HepG2 (cell line): Measurements from ENCODE around the gene USP12. TPM values are rescaled to one million over a fixed set of nuclear protein-coding genes. Genes with fewer than 3 reads are reported as not detected.

Source experiments
- ATAC-seq: fragments of 200-7000 bp; cut with Tn5 transposase; 3 replicates; pipeline ENCODE4 v1.9.1; 2020; ENCODE audit warnings: mild to moderate bottlenecking, moderate library complexity
- BruUV-seq: library from RNA; stranded (reverse); fragments of 400-500 nt; replicated peaks from 2 replicates; lab custom pipeline; 2021; lab: Mats Ljungman, UMichigan
- CTCF ChIA-PET: fragments of 300-600 bp; formaldehyde crosslinking; extraction: SDS; loops from one replicate; lab custom pipeline; 2021; ENCODE audit warnings: low total read pairs, inconsistent platforms, low intra/inter-chr PET ratio; lab: Yijun Ruan, JAX
- POLR2A ChIA-PET: fragments of 350-600 bp; sonication (Branson Sonifier 250); formaldehyde crosslinking; loops from one replicate; lab custom pipeline; 2020; ENCODE audit warnings: antibody characterized with exemption, inconsistent platforms; lab: Yijun Ruan, JAX
- DNase-seq: peaks from one replicate; pipeline ENCODE4 v3.0.0-alpha.2; 2015; ENCODE audit warnings: low spot score
- FAIRE-seq: peaks from 3 replicates; lab custom pipeline; 2011; peaks lifted over from hg19 to GRCh38; lab: Jason Lieb, UNC
- H2AFZ ChIP-seq: one replicate; pipeline ENCODE4 v1.6.1; 2011; ENCODE audit warnings: low read length, inconsistent platforms
- H3K27ac ChIP-seq: fragments of 300-600 bp; 3 replicates; pipeline ENCODE4 v1.8.0; 2011; ENCODE audit warnings: mixed run types, mild to moderate bottlenecking, mixed read lengths, low read length, inconsistent platforms; ENCODE audit not compliant: insufficient read depth; ENCODE audit errors: extremely low read length
- H3K27me3 ChIP-seq, 2 experiments: fragments of 200-600 bp in 1 of 2; 2 replicates in 1 of 2; 3 replicates in 1 of 2; pipeline versions ENCODE4 v1.6.0 to v1.8.0; 2011; ENCODE audit warnings: low read length in 2 of 2, mild to moderate bottlenecking in 2 of 2, moderate library complexity in 2 of 2, inconsistent platforms in 1 of 2; ENCODE audit not compliant: insufficient read depth in 2 of 2, control insufficient read depth in 1 of 2
- H3K36me3 ChIP-seq, 2 experiments: fragments of 200-600 bp in 1 of 2; replicated peaks in 1 of 2; 2 replicates in 1 of 2; 3 replicates in 1 of 2; pipeline versions ENCODE4 v1.5.1 to v1.8.0; 2011; ENCODE audit warnings: low read length in 2 of 2, inconsistent platforms in 1 of 2; ENCODE audit not compliant: insufficient read depth in 2 of 2, control insufficient read depth in 1 of 2
- H3K4me1 ChIP-seq: 2 replicates; pipeline ENCODE4 v1.5.1; 2012; ENCODE audit warnings: low read length, inconsistent platforms; ENCODE audit not compliant: insufficient read depth
- H3K4me2 ChIP-seq: 2 replicates; pipeline ENCODE4 v1.6.0; 2011; ENCODE audit warnings: low read depth, low read length, inconsistent platforms
- H3K4me3 ChIP-seq, 3 experiments: fragments of 200-600 bp in 1 of 3; sonication (generic), shearing (Covaris generic) in 1 of 3; replicated peaks in 1 of 3; 2 replicates each; pipeline ENCODE4 v1.5.1; 2011 to 2016; ENCODE audit warnings: low read length in 3 of 3, inconsistent platforms in 2 of 3, low read depth in 2 of 3, mild to moderate bottlenecking in 2 of 3, control low read depth in 1 of 3, mixed read lengths in 1 of 3; ENCODE audit not compliant: insufficient read depth in 1 of 3
- H3K79me2 ChIP-seq: one replicate; pipeline ENCODE4 v1.6.1; 2011; ENCODE audit warnings: low read length, inconsistent platforms; ENCODE audit not compliant: insufficient read depth
- H3K9ac ChIP-seq: 2 replicates; pipeline ENCODE4 v1.6.0; 2011; ENCODE audit warnings: mild to moderate bottlenecking, low read depth, low read length, inconsistent platforms; ENCODE audit not compliant: insufficient read depth
- H3K9me3 ChIP-seq: 2 replicates; pipeline ENCODE4 v1.5.1; 2012; ENCODE audit warnings: mild to moderate bottlenecking, low read length
- H4K20me1 ChIP-seq: 2 replicates; pipeline ENCODE4 v1.6.0; 2011; ENCODE audit warnings: inconsistent platforms, mild to moderate bottlenecking, low read length, moderate library complexity; ENCODE audit not compliant: insufficient read depth
- FIP1L1 ChIP-seq: fragments of 200-400 bp; formaldehyde crosslinking; IDR thresholded peaks from 2 replicates; pipeline ENCODE4 v1.6.1; 2018; ENCODE audit warnings: low read depth, mild to moderate bottlenecking, low read length, moderate library complexity, borderline replicate concordance; ENCODE audit not compliant: insufficient read depth
- FOXM1 ChIP-seq: sonication (generic); formaldehyde crosslinking; IDR thresholded peaks from 2 replicates; pipeline ENCODE4 v1.5.0; 2020; ENCODE audit warnings: missing genetic modification reagents
- IKZF5 ChIP-seq: IDR thresholded peaks from 2 replicates; pipeline ENCODE4 v1.6.1; 2018; ENCODE audit warnings: missing genetic modification reagents, mild to moderate bottlenecking, missing compliant biosample characterization
- NCOR1 ChIP-seq: fragments of 200-600 bp; sonication (generic); IDR thresholded peaks from 2 replicates; pipeline ENCODE4 v1.7.0; 2017; ENCODE audit warnings: antibody characterized with exemption, low read length, borderline replicate concordance
- NFYB ChIP-seq: sonication (generic); formaldehyde crosslinking; IDR thresholded peaks from 2 replicates; pipeline ENCODE4 v1.4.0; 2020; ENCODE audit warnings: missing genetic modification reagents
- PPARG ChIP-seq: conservative IDR thresholded peaks from 2 replicates; pipeline ENCODE4 v1.6.1; 2016; ENCODE audit warnings: missing biosample characterization, missing genetic modification reagents
- ZHX1 ChIP-seq: sonication (generic); formaldehyde crosslinking; IDR thresholded peaks from 2 replicates; pipeline ENCODE4 v1.8.1; 2022; ENCODE audit warnings: low read depth, mild to moderate bottlenecking, missing genetic modification reagents
- ZNF275 ChIP-seq: sonication (generic); formaldehyde crosslinking; IDR thresholded peaks from 2 replicates; pipeline ENCODE4 v1.8.0; 2022; ENCODE audit warnings: missing genetic modification reagents, mild to moderate bottlenecking, inconsistent platforms, borderline replicate concordance
- ZNF672 ChIP-seq: sonication (generic); formaldehyde crosslinking; IDR thresholded peaks from 2 replicates; pipeline ENCODE4 v1.8.1; 2022; ENCODE audit warnings: missing genetic modification reagents
- WGBS: methylation state at CpG from one replicate; pipeline ENCODE4 v1.1.6; 2017; ENCODE audit warnings: low lambda C conversion rate; 5-methylcytosine and 5-hydroxymethylcytosine counted together
- in situ Hi-C: cut with HindIII; loops from 2 replicates; pipeline ENCODE4 v1.10.0; 2017; ENCODE audit warnings: low pct_unique_long_range_greater_than_20kb; ENCODE audit not compliant: extremely low pct_ligation_motif_present
- intact Hi-C: fragments of 100-400 bp; cut with micrococcal nuclease; formaldehyde crosslinking; loops from one replicate; pipeline ENCODE4 v1.10.0; 2022; ENCODE audit not compliant: unreplicated experiment
- polyA plus RNA-seq, 8 experiments: library from polyadenylated mRNA; depleted of rRNA in 3 of 8; stranded (reverse) in 7 of 8; unstranded in 1 of 8; fragments of >200 nt; fragmentation: Illumina TruSeq in 4 of 8; extraction: Trizol in 4 of 8; gene quantifications; 2 replicates each; pipeline versions ENCODE4 v1.2.1 to v1.2.3, GENCODE V29; 2011 to 2016; ENCODE audit warnings: low read depth in 4 of 8, missing spikeins in 1 of 8, mixed read lengths in 1 of 8; ENCODE audit not compliant: insufficient read depth in 1 of 8
- total RNA-seq, 5 experiments: library from RNA; depleted of rRNA; stranded (reverse); fragments of >200 nt; fragmentation: Illumina TruSeq; extraction: Trizol; gene quantifications; 2 replicates each; pipeline ENCODE4 v1.2.3, GENCODE V29; 2016; ENCODE audit warnings: low read depth in 1 of 5
- TF ChIP-seq, protein P1 (sequence below): sonication (generic); formaldehyde crosslinking; IDR thresholded peaks from 2 replicates; pipeline ENCODE4 v1.5.0; 2020; ENCODE audit warnings: missing genetic modification reagents
- TF ChIP-seq, protein P2 (sequence below): sonication (generic); formaldehyde crosslinking; IDR thresholded peaks from 2 replicates; pipeline ENCODE4 v1.4.0; 2020; ENCODE audit warnings: mild to moderate bottlenecking, missing genetic modification reagents, borderline replicate concordance
- TF ChIP-seq, protein P3 (sequence below): sonication (generic); formaldehyde crosslinking; conservative IDR thresholded peaks from 2 replicates; pipeline ENCODE4 v1.8.0; 2022; ENCODE audit warnings: missing genetic modification reagents

USP12 gene
- total and polyA plus RNA-seq, 2 of the 13 experiments (the other 11 are each of a cell fraction or from before 2014, with no cell fraction given): 9.8 to 19.5 TPM

- CTCF ChIA-PET: no interaction called here
- TF ChIP-seq, protein P1, sequence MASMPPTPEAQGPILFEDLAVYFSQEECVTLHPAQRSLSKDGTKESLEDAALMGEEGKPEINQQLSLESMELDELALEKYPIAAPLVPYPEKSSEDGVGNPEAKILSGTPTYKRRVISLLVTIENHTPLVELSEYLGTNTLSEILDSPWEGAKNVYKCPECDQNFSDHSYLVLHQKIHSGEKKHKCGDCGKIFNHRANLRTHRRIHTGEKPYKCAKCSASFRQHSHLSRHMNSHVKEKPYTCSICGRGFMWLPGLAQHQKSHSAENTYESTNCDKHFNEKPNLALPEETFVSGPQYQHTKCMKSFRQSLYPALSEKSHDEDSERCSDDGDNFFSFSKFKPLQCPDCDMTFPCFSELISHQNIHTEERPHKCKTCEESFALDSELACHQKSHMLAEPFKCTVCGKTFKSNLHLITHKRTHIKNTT: no peak
- TF ChIP-seq, protein P2, sequence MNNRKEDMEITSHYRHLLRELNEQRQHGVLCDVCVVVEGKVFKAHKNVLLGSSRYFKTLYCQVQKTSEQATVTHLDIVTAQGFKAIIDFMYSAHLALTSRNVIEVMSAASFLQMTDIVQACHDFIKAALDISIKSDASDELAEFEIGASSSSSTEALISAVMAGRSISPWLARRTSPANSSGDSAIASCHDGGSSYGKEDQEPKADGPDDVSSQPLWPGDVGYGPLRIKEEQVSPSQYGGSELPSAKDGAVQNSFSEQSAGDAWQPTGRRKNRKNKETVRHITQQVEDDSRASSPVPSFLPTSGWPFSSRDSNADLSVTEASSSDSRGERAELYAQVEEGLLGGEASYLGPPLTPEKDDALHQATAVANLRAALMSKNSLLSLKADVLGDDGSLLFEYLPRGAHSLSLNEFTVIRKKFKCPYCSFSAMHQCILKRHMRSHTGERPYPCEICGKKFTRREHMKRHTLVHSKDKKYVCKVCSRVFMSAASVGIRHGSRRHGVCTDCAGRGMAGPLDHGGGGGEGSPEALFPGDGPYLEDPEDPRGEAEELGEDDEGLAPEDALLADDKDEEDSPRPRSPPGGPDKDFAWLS (CRISPR knock-in tag): no peak
- no peak for TF ChIP-seq FIP1L1
- TF ChIP-seq ZNF275 (CRISPR knock-in tag): no peak
- TF ChIP-seq FOXM1 (CRISPR knock-in tag): no peak
- TF ChIP-seq, protein P3, sequence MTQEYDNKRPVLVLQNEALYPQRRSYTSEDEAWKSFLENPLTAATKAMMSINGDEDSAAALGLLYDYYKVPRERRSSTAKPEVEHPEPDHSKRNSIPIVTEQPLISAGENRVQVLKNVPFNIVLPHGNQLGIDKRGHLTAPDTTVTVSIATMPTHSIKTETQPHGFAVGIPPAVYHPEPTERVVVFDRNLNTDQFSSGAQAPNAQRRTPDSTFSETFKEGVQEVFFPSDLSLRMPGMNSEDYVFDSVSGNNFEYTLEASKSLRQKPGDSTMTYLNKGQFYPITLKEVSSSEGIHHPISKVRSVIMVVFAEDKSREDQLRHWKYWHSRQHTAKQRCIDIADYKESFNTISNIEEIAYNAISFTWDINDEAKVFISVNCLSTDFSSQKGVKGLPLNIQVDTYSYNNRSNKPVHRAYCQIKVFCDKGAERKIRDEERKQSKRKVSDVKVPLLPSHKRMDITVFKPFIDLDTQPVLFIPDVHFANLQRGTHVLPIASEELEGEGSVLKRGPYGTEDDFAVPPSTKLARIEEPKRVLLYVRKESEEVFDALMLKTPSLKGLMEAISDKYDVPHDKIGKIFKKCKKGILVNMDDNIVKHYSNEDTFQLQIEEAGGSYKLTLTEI (CRISPR knock-in tag): no peak
- TF ChIP-seq NFYB (CRISPR knock-in tag): no peak
- no peak for TF ChIP-seq PPARG (CRISPR knock-in tag)
- no peak for TF ChIP-seq NCOR1
- no peak for TF ChIP-seq ZNF672
- TF ChIP-seq IKZF5 (CRISPR knock-in tag): no peak
- TF ChIP-seq ZHX1 (CRISPR knock-in tag): no peak
Observed at GRCh38 chr13:27088619-27089018, 83.0 kb downstream of the USP12 start.

More at GRCh38 chr13:27088619-27089018, 83.0 kb downstream of the USP12 start:
- Histone ChIP-seq H3K4me3 (no peak overlapping the region), H3K4me2 (no peak overlapping the region), H3K36me3 (peaks cover 1 to 33% of the 10 kb centered on the region in 2 experiments; a peak in 3 of 5 replicates), H3K27me3 (no peaks in the 10 kb centered on the region), H2AFZ (no peak overlapping the region), H3K27ac (no peak overlapping the region), H3K4me1 (no peaks in the 10 kb centered on the region), H4K20me1 (no peaks in the 10 kb centered on the region), H3K79me2 (no peaks in the 10 kb centered on the region), H3K9me3 (no peaks in the 10 kb centered on the region), H3K9ac (no peak overlapping the region)
- ATAC-seq (no peak), DNase-seq (no peak), FAIRE-seq (no peak)
- no TSS peak for BruUV-seq
- 98% methylated on average over 3 of the region's 3 CpGs for WGBS
- in situ Hi-C loops: no loop called here
- intact Hi-C loops: no loop called here
- POLR2A ChIA-PET: no interaction called here
